NCI-H446 treated with DMSO at 0.1 percent for 48 hours (cell line): ENCODE data around the gene TEKT2.

ENCODE experiments used
- DNase-seq: peaks from one replicate; lab custom pipeline; 2025; lab: John Stamatoyannopoulos, UW

TEKT2 gene

GRCh38 chr1:36087233-36088123 lies 3.6 kb downstream of the TEKT2 start:
- no peak for DNase-seq

- no peak for DNase-seq
Measured at GRCh38 chr1:36088265-36088576, 4.3 kb downstream of the TEKT2 start.

DNA sequence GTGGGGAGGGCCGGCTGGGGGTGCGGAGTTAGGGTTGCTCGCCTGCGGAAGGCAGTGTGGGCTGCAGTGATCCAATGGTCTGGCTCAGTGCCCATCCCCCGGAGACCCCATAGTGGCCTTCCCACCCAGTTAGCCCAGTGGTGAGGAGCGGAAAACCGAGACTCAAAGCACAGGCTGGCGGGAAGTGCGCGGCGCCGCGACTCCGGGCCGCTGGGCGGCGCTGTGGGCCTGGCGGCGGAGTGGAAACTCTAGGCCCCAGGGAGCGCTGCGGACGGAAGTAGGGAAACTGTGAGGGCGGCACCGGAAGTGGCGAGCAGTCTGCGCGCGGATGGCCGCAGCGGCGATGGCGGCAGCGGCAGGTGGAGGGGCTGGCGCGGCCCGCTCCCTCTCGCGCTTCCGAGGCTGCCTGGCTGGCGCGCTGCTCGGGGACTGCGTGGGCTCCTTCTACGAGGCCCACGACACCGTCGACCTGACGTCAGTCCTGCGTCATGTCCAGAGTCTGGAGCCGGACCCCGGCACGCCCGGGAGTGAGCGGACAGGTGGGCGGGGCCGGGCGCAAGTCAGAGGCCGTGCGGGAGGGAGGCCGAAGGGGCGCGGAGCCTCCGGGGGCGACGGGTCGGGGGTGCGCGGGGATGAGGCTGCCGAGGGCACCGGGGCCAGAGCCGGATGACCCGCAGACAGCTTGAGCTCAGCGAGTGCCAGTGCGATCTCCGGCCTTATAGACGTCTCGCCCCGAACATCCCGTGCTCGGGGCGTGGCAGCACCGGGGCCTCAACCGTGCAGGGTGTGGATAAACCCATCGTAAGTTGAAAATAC lies 4.9 kb downstream of the TEKT2 start, which contains the start of gene ADPRS:
Gene ADPRS (plus strand): TSS at position 316 of the 816 bp plus-strand sequence. CDS start 13 bp downstream, at position 329.
- DNase-seq: peak; percentile 84

GRCh38 chr1:36089393-36090121 lies 5.7 kb downstream of the TEKT2 start:
- no peak for DNase-seq

DNA sequence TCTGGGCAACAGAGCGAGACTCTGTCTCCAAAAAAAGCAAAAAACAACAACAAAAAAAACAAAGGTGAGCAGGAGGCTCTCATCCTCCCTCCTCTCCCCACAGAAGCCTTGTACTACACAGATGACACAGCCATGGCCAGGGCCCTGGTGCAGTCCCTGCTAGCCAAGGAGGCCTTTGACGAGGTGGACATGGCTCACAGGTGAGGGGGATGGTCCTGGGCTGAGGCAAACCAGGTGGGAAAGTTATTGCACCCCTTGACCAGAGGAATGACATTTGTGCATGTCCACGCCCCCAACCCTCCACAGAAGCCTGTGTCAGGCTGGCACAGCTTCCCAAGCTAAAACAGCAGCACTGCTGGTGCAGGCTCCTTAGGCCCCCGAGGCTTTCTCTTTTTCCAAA lies 7.2 kb downstream of the TEKT2 start:
- DNase-seq: no peak

DNA sequence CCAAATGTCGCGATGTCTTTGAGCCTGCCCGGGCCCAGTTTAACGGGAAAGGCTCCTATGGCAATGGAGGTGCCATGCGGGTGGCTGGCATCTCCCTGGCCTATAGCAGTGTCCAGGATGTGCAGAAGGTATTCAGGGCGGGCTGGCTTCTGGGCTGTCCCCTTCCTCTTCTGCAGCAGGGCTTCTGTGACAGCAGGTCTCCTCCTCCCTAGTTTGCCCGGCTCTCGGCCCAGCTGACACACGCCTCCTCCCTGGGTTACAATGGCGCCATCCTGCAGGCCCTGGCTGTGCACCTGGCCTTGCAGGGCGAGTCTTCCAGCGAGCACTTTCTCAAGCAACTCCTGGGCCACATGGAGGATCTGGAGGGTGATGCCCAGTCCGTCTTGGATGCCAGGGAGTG lies 7.8 kb downstream of the TEKT2 start:
- DNase-seq: no peak

DNA sequence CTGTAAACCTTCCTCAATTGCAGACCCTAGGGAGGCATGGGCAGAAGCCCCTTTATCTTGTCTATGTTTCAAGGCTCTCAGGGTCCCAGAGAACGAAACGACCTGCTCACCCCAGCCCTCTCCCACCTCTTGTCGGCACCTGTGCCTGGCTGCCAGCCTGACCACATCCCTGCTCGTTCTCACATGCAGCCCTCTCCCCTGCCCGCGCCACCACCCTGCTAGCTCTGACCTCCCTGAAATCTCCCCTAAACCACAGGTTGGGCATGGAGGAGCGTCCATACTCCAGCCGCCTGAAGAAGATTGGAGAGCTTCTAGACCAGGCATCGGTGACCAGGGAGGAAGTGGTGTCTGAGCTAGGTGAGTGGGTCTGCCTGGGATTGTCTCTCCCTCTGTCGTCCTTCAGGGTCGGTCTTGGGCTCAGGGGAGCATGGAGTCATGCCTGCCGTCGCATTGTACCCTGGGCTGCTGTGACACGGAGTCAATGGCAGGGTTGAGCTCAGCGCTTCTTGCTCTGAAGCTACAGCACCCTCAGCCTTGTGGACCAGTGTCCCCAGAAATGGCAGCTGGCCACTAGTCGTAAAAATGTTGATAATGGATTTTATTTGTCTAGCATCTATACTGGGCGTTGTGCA lies 8.4 kb downstream of the TEKT2 start:
- DNase-seq: no peak

- no peak for DNase-seq
Measured at GRCh38 chr1:36092798-36093185, 8.9 kb downstream of the TEKT2 start.

DNA sequence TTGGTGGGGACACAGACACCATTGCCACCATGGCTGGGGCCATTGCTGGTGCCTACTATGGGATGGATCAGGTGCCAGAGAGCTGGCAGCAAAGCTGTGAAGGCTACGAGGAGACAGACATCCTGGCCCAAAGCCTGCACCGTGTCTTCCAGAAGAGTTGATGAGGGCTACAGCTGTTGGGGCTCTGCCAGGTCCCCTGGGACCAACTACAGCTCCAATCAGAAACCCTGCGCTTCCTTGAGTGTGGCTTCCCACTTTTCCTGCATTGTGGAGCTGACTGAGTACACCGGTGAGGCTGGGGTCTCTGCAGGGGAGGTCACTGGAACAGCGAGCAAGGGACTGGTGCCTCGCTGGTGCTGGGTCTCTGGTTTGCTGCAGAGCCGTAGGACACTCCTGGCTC lies 9.3 kb downstream of the TEKT2 start:
- peak; percentile 7 for DNase-seq

GRCh38 chr1:36093929-36094328 lies 10.0 kb downstream of the TEKT2 start:
- peak; percentile 58 for DNase-seq

- DNase-seq: peak; percentile 12
Measured at GRCh38 chr1:36094621-36095061, 10.7 kb downstream of the TEKT2 start.

DNA sequence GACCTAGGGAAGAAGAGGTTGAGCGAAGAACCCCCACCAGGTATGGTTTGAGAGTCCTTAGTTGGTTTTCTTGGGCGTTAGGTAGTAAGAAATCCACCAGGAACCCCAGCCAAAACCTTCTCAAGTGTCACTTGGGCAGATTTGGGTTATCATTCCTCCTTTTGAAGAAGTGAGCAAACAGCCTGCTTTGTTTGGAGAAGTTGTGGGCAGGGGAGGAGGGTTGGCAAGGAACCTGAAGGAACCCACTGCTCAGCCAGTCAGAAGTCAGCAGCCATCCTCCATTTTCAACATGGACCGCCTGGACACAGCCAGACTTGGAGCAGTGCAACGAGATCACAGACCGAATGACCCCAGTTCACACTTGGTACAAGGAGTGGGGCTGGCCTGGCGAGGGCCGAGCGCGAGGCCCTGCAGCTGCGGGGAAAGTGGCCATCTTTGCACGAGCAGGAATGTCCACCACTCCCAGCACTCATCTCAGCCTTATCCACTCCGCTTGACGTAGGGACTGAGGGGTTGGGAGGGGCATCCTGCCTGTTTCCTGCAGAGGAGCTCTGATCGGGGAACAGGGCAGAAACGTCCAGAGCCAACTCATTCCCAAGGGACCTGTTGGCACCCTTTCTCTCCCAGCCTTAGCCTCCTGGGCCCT lies 12.0 kb downstream of the TEKT2 start:
- no peak for DNase-seq

- no peak for DNase-seq
Measured at GRCh38 chr1:36096500-36097432, 12.9 kb downstream of the TEKT2 start.

DNA sequence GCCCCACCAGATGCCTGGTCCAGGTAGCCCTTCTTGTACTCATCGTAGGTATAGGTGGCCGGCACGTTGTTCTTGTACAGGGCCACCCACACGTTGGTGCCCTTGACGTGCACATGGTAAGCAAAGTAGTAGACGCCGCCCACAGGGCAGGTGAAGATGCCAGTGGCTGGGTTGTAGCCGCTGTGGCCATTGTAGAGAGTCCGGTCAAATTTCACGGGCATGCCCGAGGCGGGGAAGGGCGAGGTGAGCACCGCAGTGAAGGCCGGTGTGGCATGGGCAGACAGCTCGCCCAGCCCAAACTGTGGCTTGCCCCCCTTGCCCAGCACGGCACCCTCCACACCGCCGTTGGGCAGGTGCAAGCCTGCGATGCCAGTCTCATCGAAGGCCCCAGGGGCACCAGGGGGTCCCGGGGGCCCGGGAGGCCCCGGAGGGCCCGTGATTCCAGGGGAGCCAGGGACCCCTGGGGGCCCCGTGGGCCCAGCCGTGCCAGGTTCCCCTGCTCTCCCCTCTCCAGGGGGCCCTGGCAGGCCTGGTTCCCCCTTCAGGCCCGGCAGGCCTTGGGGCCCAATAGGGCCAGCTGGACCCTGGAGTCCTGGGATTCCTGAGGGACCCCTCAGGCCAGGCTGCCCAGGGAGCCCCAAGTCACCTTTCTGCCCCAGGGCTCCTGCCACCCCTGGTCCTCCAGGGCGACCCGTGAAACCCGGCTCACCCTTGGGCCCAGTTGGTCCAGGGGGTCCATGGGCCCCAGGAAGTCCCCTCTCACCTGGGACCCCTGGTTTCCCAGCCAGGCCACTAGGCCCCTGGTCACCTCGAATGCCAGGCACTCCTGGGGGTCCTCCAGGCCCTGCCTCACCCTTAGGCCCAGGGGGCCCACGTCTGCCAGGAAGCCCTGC lies 14.0 kb downstream of the TEKT2 start:
- no peak for DNase-seq

GRCh38 chr1:36098650-36099365 lies 14.9 kb downstream of the TEKT2 start:
- no peak for DNase-seq

- DNase-seq: peak; percentile 55
Measured at GRCh38 chr1:36099681-36100341, 15.9 kb downstream of the TEKT2 start.

- no peak for DNase-seq
Measured at GRCh38 chr1:36100376-36100775, 16.5 kb downstream of the TEKT2 start.

DNA sequence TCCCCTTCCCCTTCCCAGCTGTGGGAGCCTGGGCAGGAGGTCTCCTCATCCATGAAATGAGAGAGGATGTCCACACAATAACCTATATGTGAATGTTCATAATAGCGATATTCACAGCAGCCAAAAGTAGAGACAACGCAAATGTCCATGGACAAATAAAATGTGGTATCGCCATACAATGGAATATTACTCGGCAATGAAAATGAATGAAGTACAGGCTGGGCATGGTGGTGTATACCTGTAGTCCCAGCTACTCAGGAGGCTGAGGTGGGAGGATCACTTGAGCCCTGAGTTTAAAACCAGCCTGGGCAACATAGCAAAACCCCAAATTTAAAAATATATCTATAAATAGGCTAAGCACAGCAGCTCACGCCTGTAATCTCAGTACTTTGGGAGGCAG lies 17.7 kb downstream of the TEKT2 start:
- no peak for DNase-seq
